ENCODE data around the gene SUGCT. TPM values are rescaled to one million over a fixed set of nuclear protein-coding genes. Genes with fewer than 3 reads are reported as not detected.

The SUGCT gene
- total RNA-seq, 3 donors from 2014 or later, result 2.3 to 4.5 (median 4.0) TPM

GRCh38 chr7:40566879-40567278 is 432.1 kb downstream of the SUGCT start:
- Histone ChIP-seq H3K36me3 (no peaks in the 10 kb centered on the region), H3K4me1 (no peaks in the 10 kb centered on the region), H3K27me3 (no peaks in the 10 kb centered on the region), H3K4me3 (no peak overlapping the region), H3K27ac (no peak overlapping the region), H3K9me3 (no peaks in the 10 kb centered on the region)
- intact Hi-C loops (cut with DNase I; ENCODE audit: low total_unique reads), result no loop called here
- no peak for TF ChIP-seq POLR2A (IDR thresholded peaks at IDR 0.05)
- no peak for TF ChIP-seq CTCF (IDR thresholded peaks at IDR 0.05)
- TF ChIP-seq POLR2AphosphoS5 (IDR thresholded peaks at IDR 0.05), result no peak
- no peak for DNase-seq (ENCODE audit: low spot score in 2 of 2)

GRCh38 chr7:40569326-40569725 is 434.5 kb downstream of the SUGCT start:
- Histone ChIP-seq H3K4me1 (no peaks in the 10 kb centered on the region), H3K9me3 (no peaks in the 10 kb centered on the region), H3K27ac (no peak overlapping the region), H3K36me3 (no peaks in the 10 kb centered on the region), H3K4me3 (no peak overlapping the region), H3K27me3 (no peaks in the 10 kb centered on the region)
- intact Hi-C loops (cut with DNase I; ENCODE audit: low total_unique reads), result no loop called here
- no peak for DNase-seq (ENCODE audit: low spot score in 2 of 2)
- TF ChIP-seq POLR2A (IDR thresholded peaks at IDR 0.05), result no peak

GRCh38 chr7:40570223-40570622 is 435.4 kb downstream of the SUGCT start:
- intact Hi-C loops (cut with DNase I; ENCODE audit: low total_unique reads), result no loop called here
- no peak overlapping the region for H3K27ac ChIP-seq
- no peaks in the 10 kb centered on the region for H3K36me3 ChIP-seq
- TF ChIP-seq POLR2A (IDR thresholded peaks at IDR 0.05), result no peak
- no peak for TF ChIP-seq POLR2AphosphoS5 (IDR thresholded peaks at IDR 0.05)
- TF ChIP-seq CTCF (IDR thresholded peaks at IDR 0.05), result no peak
- no peaks in the 10 kb centered on the region for H3K27me3 ChIP-seq
- DNase-seq (ENCODE audit: low spot score in 2 of 2), result no peak
- H3K9me3 ChIP-seq, result no peaks in the 10 kb centered on the region
- no peaks in the 10 kb centered on the region for H3K4me1 ChIP-seq
- H3K4me3 ChIP-seq, result no peak overlapping the region

GRCh38 chr7:40571796-40572195 is 437.0 kb downstream of the SUGCT start:
- H3K27me3 ChIP-seq, result no peaks in the 10 kb centered on the region
- intact Hi-C loops (cut with DNase I; ENCODE audit: low total_unique reads), result no loop called here
- TF ChIP-seq POLR2A (IDR thresholded peaks at IDR 0.05) (no peak), POLR2AphosphoS5 (IDR thresholded peaks at IDR 0.05) (no peak), CTCF (IDR thresholded peaks at IDR 0.05) (no peak)

GRCh38 chr7:40572810-40573465 is 438.1 kb downstream of the SUGCT start:
- H3K36me3 ChIP-seq, result no peaks in the 10 kb centered on the region
- no peaks in the 10 kb centered on the region for H3K27me3 ChIP-seq
- no peak overlapping the region for H3K4me3 ChIP-seq
- peaks cover 0 to 7% of the 10 kb centered on the region in 2 donors for H3K9me3 ChIP-seq
- H3K4me1 ChIP-seq, result no peaks in the 10 kb centered on the region
- TF ChIP-seq POLR2AphosphoS5 (IDR thresholded peaks at IDR 0.05), result no peak
- no peak for TF ChIP-seq POLR2A (IDR thresholded peaks at IDR 0.05)
- no peak for TF ChIP-seq CTCF (IDR thresholded peaks at IDR 0.05)
- H3K27ac ChIP-seq, result no peak overlapping the region
- no peak for DNase-seq (ENCODE audit: low spot score in 2 of 2)
- intact Hi-C loops (cut with DNase I; ENCODE audit: low total_unique reads), result no loop called here

More at GRCh38 chr7:40571796-40572195, 437.0 kb downstream of the SUGCT start:
- no peak overlapping the region for H3K4me3 ChIP-seq
- H3K9me3 ChIP-seq, result peaks cover 0 to 2% of the 10 kb centered on the region in 2 donors
- DNase-seq (ENCODE audit: low spot score in 2 of 2), result no peak
- no peaks in the 10 kb centered on the region for H3K4me1 ChIP-seq
- no peaks in the 10 kb centered on the region for H3K36me3 ChIP-seq
- H3K27ac ChIP-seq, result no peak overlapping the region
